ENCODE results near the gene CAMK2A. TPM values are rescaled to one million over a fixed set of nuclear protein-coding genes. Genes with fewer than 3 reads are reported as not detected.

CAMK2A gene
- total RNA-seq, 2 experiments from 2014 or later, result not detected

DNA sequence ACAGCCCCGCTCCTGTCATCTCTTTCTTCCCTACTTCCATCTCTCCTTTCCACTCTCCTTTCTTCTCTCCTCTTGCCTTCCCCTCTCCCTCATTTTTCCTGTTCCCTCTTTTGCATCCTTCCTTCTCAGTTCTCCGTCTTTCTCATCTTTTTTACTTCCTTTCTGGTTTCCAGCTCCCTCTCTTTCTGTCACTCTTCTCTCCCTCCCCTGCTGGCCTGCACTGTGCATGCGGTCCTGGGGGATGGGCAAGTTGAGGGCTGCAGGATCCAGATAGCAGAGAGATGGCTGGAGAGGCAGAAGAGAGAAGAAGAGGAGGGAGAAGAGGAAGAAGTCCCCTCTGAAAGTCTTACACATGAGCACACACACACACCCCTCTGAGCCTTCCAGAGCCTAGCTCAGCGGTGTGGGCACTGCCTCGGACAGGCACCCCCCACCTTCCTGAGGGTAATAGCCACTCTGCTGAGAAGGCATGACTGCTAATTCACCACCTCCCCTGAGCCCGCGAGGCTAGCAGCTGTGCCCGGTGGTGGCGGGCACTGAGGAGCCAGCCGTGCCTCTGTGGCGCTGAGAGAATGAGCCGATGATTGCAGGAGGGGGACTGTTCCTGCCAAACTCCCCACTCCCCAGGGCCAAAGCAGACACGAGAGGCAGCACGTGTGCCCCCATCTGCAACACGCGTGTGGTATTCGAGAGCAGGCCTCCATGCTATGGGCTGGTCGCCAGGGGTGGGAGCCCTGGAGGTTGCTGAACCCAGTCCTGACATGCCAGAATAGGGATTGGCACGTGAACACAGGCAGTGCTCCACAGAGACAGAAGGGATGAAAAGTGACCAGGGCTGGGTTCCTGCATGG, 3.7 kb upstream of the CAMK2A start:
- no peaks in the 10 kb centered on the region for H3K36me3 Mint-ChIP-seq (ENCODE audit: low read depth)
- CTCF ChIA-PET, result no interaction called here
- H3K27ac Mint-ChIP-seq, result no peak overlapping the region
- H3K27me3 Mint-ChIP-seq, result peaks cover 4% of the 10 kb centered on the region
- no peaks in the 10 kb centered on the region for H3K4me1 Mint-ChIP-seq
- DNase-seq, result no peak
- H3K4me3 Mint-ChIP-seq, result no peak overlapping the region
- no peaks in the 10 kb centered on the region for H3K9me3 Mint-ChIP-seq
- POLR2A ChIA-PET, result no interaction called here

GRCh38 chr5:150291388-150292385, 2.1 kb upstream of the CAMK2A start:
- Mint-ChIP-seq H3K27me3 (peaks cover 4% of the 10 kb centered on the region), H3K4me3 (no peak overlapping the region), H3K36me3 (ENCODE audit: low read depth) (no peaks in the 10 kb centered on the region), H3K27ac (no peak overlapping the region), H3K4me1 (no peaks in the 10 kb centered on the region), H3K9me3 (no peaks in the 10 kb centered on the region)
- ChIA-PET CTCF (no interaction called here), POLR2A (no interaction called here)
- DNase-seq, result no peak

DNA sequence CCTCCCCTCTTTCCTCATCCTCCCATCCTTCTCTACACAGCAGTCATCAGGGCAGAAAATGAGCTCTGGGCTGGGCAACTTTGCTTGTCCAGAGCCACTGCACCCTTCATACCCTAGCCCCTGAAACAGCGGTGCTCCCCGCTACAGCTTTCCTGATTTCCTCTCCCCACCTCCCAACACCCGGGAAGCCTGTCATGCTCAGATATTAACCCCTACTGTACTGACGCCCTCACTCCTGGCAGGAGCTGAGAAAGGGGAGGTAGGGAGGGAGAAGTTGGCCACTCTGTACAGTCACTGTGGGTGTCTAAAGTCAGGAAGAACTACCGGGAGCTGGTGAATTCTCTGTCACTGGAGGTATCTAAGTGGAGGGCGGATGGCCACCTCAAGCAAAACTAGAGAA, 782 bp downstream of the CAMK2A start:
- ChIA-PET CTCF (no interaction called here), POLR2A (no interaction called here)
- H3K27ac Mint-ChIP-seq, result no peak overlapping the region
- H3K4me3 Mint-ChIP-seq, result no peak overlapping the region
- no peaks in the 10 kb centered on the region for H3K36me3 Mint-ChIP-seq (ENCODE audit: low read depth)
- no peaks in the 10 kb centered on the region for H3K9me3 Mint-ChIP-seq
- DNase-seq, result no peak
- H3K27me3 Mint-ChIP-seq, result peaks cover 6% of the 10 kb centered on the region
- H3K4me1 Mint-ChIP-seq, result no peaks in the 10 kb centered on the region

DNA sequence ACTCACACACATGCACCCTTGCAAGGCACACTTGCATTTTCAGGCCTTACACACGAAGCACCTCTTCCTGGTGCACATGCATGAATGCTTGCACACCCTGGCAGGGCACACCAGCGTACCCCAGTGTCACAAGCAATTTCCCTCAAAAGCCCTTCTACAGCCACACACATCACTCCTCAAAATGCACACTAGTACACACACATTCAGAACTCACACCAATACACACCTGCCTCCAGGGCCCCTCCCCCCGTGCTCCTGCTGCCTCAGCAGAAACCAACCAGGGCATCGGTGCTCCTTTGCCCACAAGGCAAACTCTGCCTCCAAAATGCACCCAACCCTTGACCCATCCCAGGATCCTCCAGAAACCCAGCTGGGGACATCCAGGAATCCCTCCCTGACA, 1.2 kb downstream of the CAMK2A start:
- POLR2A ChIA-PET, result no interaction called here
- H3K4me1 Mint-ChIP-seq, result no peaks in the 10 kb centered on the region
- H3K4me3 Mint-ChIP-seq, result no peak overlapping the region
- no peak overlapping the region for H3K27ac Mint-ChIP-seq
- H3K9me3 Mint-ChIP-seq, result no peaks in the 10 kb centered on the region
- CTCF ChIA-PET, result no interaction called here
- no peak for DNase-seq
- peaks cover 7% of the 10 kb centered on the region for H3K27me3 Mint-ChIP-seq
- no peaks in the 10 kb centered on the region for H3K36me3 Mint-ChIP-seq (ENCODE audit: low read depth)

- Mint-ChIP-seq H3K27ac (no peak overlapping the region), H3K4me1 (no peaks in the 10 kb centered on the region), H3K9me3 (no peaks in the 10 kb centered on the region), H3K36me3 (ENCODE audit: low read depth) (no peaks in the 10 kb centered on the region), H3K4me3 (no peak overlapping the region), H3K27me3 (peaks cover 10% of the 10 kb centered on the region)
- ChIA-PET POLR2A (no interaction called here), CTCF (no interaction called here)
- DNase-seq, result no peak
These were observed 2.8 kb downstream of the CAMK2A start for GRCh38 chr5:150286820-150287219.

DNA sequence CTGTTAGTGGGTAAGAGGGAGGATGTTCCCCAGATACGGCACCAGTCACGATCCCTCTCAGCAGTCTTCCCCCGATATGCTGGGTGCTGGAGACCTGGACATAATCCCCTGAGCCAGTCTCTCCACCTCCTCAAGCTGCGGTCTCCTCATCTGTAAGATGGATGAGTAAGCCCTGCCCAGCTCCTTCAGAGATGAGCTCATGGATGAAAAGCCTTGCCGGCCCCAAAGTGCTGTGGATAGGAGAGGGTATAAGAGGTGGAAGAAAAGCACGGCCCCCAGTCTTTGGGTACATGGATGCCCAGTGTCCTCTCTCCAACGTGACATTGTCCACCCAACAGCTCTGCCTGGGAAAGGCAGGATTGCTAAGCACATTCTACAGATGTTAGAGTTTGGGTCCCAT, 4.5 kb downstream of the CAMK2A start:
- Mint-ChIP-seq H3K36me3 (ENCODE audit: low read depth) (no peaks in the 10 kb centered on the region), H3K9me3 (no peaks in the 10 kb centered on the region), H3K27ac (no peak overlapping the region), H3K27me3 (peaks cover 22% of the 10 kb centered on the region), H3K4me3 (no peak overlapping the region), H3K4me1 (no peaks in the 10 kb centered on the region)
- CTCF ChIA-PET, result no interaction called here
- no peak for DNase-seq
- POLR2A ChIA-PET, result no interaction called here

- Mint-ChIP-seq H3K4me3 (no peak overlapping the region), H3K27me3 (peaks cover 23% of the 10 kb centered on the region), H3K27ac (no peak overlapping the region), H3K9me3 (no peaks in the 10 kb centered on the region), H3K4me1 (no peaks in the 10 kb centered on the region), H3K36me3 (ENCODE audit: low read depth) (no peaks in the 10 kb centered on the region)
- no peak for DNase-seq
- POLR2A ChIA-PET, result no interaction called here
- CTCF ChIA-PET, result no interaction called here
These were observed 5.3 kb downstream of the CAMK2A start for GRCh38 chr5:150284311-150284710.

DNA sequence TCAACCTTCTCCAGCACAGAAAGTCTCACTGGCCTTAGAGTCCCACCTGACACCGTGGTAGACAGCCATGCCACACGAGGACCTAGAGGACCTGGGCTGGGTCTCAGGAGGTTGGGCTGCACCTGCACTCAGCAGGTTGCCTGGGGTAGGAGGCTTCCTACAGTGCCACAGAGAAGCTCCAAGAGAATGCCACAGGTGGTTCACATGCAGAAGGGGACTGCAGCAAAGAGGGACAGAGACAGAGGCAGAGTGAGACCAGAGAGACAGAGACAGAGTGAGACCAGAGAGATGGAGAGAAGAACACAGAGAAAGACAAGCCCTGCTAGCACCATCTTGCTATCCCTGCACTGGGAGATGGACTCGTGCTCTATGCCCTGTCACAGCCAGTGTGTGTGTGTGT, 5.7 kb downstream of the CAMK2A start:
- peaks cover 25% of the 10 kb centered on the region for H3K27me3 Mint-ChIP-seq
- CTCF ChIA-PET, result no interaction called here

DNA sequence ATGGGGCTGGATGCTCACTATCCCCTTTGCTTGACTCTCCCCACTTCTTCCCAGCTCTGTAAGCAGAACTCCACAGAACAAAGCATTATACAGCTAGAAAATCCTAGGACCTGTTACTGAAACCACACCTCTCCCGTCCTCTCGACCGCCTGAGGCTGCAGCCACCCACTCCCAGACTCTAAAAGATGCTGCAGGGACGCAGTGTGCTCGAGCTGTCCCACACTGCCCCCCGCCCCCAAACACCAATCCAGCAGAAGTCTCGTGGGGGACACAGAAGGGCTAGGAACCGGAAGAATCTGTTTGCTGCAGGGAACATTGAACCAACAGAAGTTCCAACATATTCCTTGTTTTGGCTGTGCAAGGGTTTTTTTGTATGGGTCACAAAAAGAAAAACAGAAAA, 7.6 kb downstream of the CAMK2A start:
- CTCF ChIA-PET, result no interaction called here
- POLR2A ChIA-PET, result no interaction called here
- H3K9me3 Mint-ChIP-seq, result no peaks in the 10 kb centered on the region
- DNase-seq, result no peak
- no peaks in the 10 kb centered on the region for H3K4me1 Mint-ChIP-seq
- no peak overlapping the region for H3K4me3 Mint-ChIP-seq
- H3K27ac Mint-ChIP-seq, result no peak overlapping the region
- H3K36me3 Mint-ChIP-seq (ENCODE audit: low read depth), result no peaks in the 10 kb centered on the region
- H3K27me3 Mint-ChIP-seq, result peaks cover 28% of the 10 kb centered on the region

More for the DNA sequence above, 5.7 kb downstream of the CAMK2A start:
- no peak for DNase-seq
- H3K9me3 Mint-ChIP-seq, result no peaks in the 10 kb centered on the region
- no peak overlapping the region for H3K4me3 Mint-ChIP-seq
- POLR2A ChIA-PET, result no interaction called here
- H3K27ac Mint-ChIP-seq, result no peak overlapping the region
- H3K4me1 Mint-ChIP-seq, result no peaks in the 10 kb centered on the region
- no peaks in the 10 kb centered on the region for H3K36me3 Mint-ChIP-seq (ENCODE audit: low read depth)

- ChIA-PET POLR2A (no interaction called here), CTCF (no interaction called here)
- H3K27ac Mint-ChIP-seq, result no peak overlapping the region
- no peak for DNase-seq
- no peak overlapping the region for H3K4me3 Mint-ChIP-seq
- no peaks in the 10 kb centered on the region for H3K4me1 Mint-ChIP-seq
- H3K36me3 Mint-ChIP-seq (ENCODE audit: low read depth), result no peaks in the 10 kb centered on the region
- H3K9me3 Mint-ChIP-seq, result no peaks in the 10 kb centered on the region
- H3K27me3 Mint-ChIP-seq, result peaks cover 34% of the 10 kb centered on the region
These were observed 10.1 kb downstream of the CAMK2A start for GRCh38 chr5:150279330-150280020.

DNA sequence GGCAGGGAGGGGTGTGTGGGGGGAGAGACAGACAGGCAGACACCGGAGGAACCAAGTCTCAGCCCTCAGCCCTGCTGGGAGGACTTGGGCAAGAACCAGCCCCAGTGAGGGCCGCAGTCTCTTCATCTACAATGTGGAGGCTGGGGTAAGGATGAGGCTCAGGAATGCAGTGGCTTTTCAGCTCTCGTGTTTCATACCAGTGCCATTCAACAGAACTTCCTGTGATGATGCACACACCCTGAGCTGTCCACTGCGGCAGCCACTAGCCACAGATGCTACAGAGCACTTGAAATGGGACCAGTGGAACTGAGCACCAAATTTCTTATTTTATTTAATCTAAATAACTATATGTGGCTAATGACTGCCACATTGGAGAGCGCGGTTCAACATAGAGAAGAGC, 10.7 kb downstream of the CAMK2A start:
- DNase-seq, result no peak
- Mint-ChIP-seq H3K27me3 (peaks cover 34% of the 10 kb centered on the region), H3K36me3 (ENCODE audit: low read depth) (no peaks in the 10 kb centered on the region), H3K4me3 (no peak overlapping the region), H3K4me1 (no peaks in the 10 kb centered on the region), H3K9me3 (no peaks in the 10 kb centered on the region), H3K27ac (no peak overlapping the region)
- ChIA-PET CTCF (no interaction called here), POLR2A (no interaction called here)

DNA sequence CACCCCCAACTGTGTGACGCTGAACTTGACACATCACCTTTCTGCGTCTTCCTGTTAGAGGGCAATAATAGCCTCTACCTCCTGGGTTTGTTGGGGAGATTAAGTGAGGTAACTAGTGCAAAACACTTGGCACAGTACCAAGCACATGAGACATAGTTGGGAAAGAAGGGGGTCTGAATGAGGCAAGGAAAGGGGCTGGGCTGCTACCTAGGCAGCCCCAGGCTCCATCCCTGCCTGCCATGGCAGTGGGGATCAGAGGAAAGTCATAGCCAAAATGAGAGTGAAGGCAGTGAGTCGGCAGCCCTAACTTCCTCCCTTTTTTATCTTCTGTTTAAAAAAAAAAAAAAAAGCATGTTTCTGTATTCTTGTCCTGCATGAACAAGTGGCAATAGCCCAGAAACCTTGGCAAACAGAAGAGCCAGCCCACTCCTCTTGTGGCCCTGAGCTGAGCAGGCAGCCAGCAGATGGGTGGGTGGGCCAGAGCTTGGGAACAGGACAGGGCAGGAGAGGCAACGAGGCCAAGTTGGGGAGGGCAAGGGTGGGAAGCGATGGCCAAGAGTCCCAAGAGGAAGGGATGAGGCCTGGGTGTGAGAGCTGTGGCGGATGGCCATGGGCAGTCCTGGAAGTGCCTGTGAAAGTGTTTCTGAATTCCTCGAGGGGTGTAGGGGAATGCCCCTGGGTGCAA, 11.4 kb downstream of the CAMK2A start:
- POLR2A ChIA-PET, result no interaction called here
- CTCF ChIA-PET, result no interaction called here
- Mint-ChIP-seq H3K9me3 (no peaks in the 10 kb centered on the region), H3K4me1 (no peaks in the 10 kb centered on the region), H3K27me3 (peaks cover 31% of the 10 kb centered on the region), H3K4me3 (no peak overlapping the region), H3K27ac (no peak overlapping the region), H3K36me3 (ENCODE audit: low read depth) (no peaks in the 10 kb centered on the region)
- no peak for DNase-seq

- POLR2A ChIA-PET, result no interaction called here
- Mint-ChIP-seq H3K36me3 (ENCODE audit: low read depth) (no peaks in the 10 kb centered on the region), H3K4me3 (no peak overlapping the region), H3K4me1 (no peaks in the 10 kb centered on the region), H3K27ac (no peak overlapping the region), H3K9me3 (no peaks in the 10 kb centered on the region), H3K27me3 (peaks cover 33% of the 10 kb centered on the region)
- DNase-seq, result no peak
- CTCF ChIA-PET, result no interaction called here
These were observed 12.5 kb downstream of the CAMK2A start for GRCh38 chr5:150277043-150277442.

All from activated CD4-positive, alpha-beta memory T cell treated with anti-CD3 and anti-CD28 coated beads, Interleukin-2, amount 10 ng/mL, durations not matched to agents 7 days and 5 days (primary cell).